ENCODE data around the gene PDPK1. TPM values are rescaled to one million over a fixed set of nuclear protein-coding genes. Genes with fewer than 3 reads are reported as not detected.

The PDPK1 gene
- 14.7 and 18.8 TPM in 2 replicates for polyA plus RNA-seq (2014; cell fraction: cytosol; rRNA removed)
- 12.6 and 19.9 TPM in 2 replicates for polyA plus RNA-seq (2014; cell fraction: nucleus; rRNA removed)

GRCh38 chr16:2537451-2538379 lies at the start of gene PDPK1:
Gene PDPK1, plus strand, starts transcription at chr16:2538021. Its CDS starts 92 bp downstream, at chr16:2538113.
- peak; percentile 92 for DNase-seq (ENCODE audit: low spot score)

GRCh38 chr16:2489581-2489980 lies 48.2 kb upstream of the PDPK1 start:
- DNase-seq (ENCODE audit: low spot score): no peak

- no peak for DNase-seq (ENCODE audit: low spot score)
Measured at GRCh38 chr16:2490190-2491105, 47.4 kb upstream of the PDPK1 start.

- no peak for DNase-seq (ENCODE audit: low spot score)
Measured at GRCh38 chr16:2492292-2492691, 45.5 kb upstream of the PDPK1 start.

GRCh38 chr16:2493605-2494004 lies 44.2 kb upstream of the PDPK1 start:
- no peak for DNase-seq (ENCODE audit: low spot score)

- no peak for DNase-seq (ENCODE audit: low spot score)
Measured at GRCh38 chr16:2494616-2495015, 43.2 kb upstream of the PDPK1 start.

- DNase-seq (ENCODE audit: low spot score): no peak
Measured at GRCh38 chr16:2495041-2495440, 42.8 kb upstream of the PDPK1 start.

- DNase-seq (ENCODE audit: low spot score): no peak
Measured at GRCh38 chr16:2496223-2497115, 41.4 kb upstream of the PDPK1 start.

GRCh38 chr16:2497116-2497630 lies 40.6 kb upstream of the PDPK1 start:
- DNase-seq (ENCODE audit: low spot score): peak; percentile 98

- DNase-seq (ENCODE audit: low spot score): no peak
Measured at GRCh38 chr16:2497695-2498484, 39.9 kb upstream of the PDPK1 start.

GRCh38 chr16:2498531-2499253 lies 39.1 kb upstream of the PDPK1 start:
- no peak for DNase-seq (ENCODE audit: low spot score)

- no peak for DNase-seq (ENCODE audit: low spot score)
Measured at GRCh38 chr16:2499454-2499853, 38.4 kb upstream of the PDPK1 start.

GRCh38 chr16:2499890-2500429 lies 37.9 kb upstream of the PDPK1 start:
- DNase-seq (ENCODE audit: low spot score): no peak

GRCh38 chr16:2500430-2500917 lies 37.3 kb upstream of the PDPK1 start:
- DNase-seq (ENCODE audit: low spot score): no peak

- peak; percentile 89 for DNase-seq (ENCODE audit: low spot score)
Measured at GRCh38 chr16:2500918-2501750, 36.7 kb upstream of the PDPK1 start.

- DNase-seq (ENCODE audit: low spot score): no peak
Measured at GRCh38 chr16:2501946-2502895, 35.6 kb upstream of the PDPK1 start.

GRCh38 chr16:2505695-2506094 lies 32.1 kb upstream of the PDPK1 start:
- no peak for DNase-seq (ENCODE audit: low spot score)
